Body of pancreas (tissue), 4 donors: ENCODE data around the gene TOM1L2.

Experiments
- CTCF ChIP-seq, 7 experiments: fragments of 450-650 bp in 4 of 7; fragments of 200-600 bp in 3 of 7; sonication (generic) in 3 of 7; IDR thresholded peaks; one replicate each; pipeline ENCODE4 v1.5.1; 2016 to 2019; ENCODE audit warnings: antibody characterized with exemption in 7 of 7
- POLR2A ChIP-seq, 3 donors: fragments of 450-650 bp; IDR thresholded peaks; one replicate each; pipeline ENCODE4 v1.6.1; 2016; ENCODE audit warnings: antibody characterized with exemption in 3 of 3, mild to moderate bottlenecking in 2 of 3

GRCh38 chr17:17835415-17836249 lies 136.6 kb downstream of the TOM1L2 start:
- TF ChIP-seq POLR2A (IDR thresholded peaks at IDR 0.05) (no peak), CTCF (IDR thresholded peaks at IDR 0.05) (no peak)
